Measurements from ENCODE around the gene COQ3.
A peak's percentile ranks its signal among the peaks of the same experiment; 100 is the strongest.
"Not testable (repeated sequence)": the region's sequence is repeated elsewhere in the genome, so short reads cannot be mapped to it uniquely, and the experiment has no call there.

COQ3 gene

DNA sequence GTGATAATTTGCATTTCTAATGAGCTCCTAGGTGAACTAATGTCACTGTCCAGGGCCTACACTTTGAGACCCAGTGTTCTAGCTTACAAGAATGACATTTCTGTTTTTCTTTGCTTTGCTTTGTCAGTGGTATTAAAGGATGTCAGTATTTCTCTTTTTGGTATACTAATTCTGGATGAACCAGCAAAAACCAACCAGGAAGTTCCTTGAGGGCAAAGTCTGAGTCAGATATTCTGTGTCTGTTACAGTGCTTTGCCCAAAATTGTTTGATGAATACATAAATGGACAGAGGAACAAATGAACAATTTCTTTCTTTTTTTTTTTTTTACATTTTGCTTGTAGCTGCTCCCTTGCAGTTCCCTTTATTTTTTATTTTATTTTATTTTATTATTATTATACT, 15.4 kb downstream of the COQ3 start:
- no peak for DNase-seq

GRCh38 chr6:99369533-99369932, 24.5 kb downstream of the COQ3 start:
- no peak for DNase-seq

DNA sequence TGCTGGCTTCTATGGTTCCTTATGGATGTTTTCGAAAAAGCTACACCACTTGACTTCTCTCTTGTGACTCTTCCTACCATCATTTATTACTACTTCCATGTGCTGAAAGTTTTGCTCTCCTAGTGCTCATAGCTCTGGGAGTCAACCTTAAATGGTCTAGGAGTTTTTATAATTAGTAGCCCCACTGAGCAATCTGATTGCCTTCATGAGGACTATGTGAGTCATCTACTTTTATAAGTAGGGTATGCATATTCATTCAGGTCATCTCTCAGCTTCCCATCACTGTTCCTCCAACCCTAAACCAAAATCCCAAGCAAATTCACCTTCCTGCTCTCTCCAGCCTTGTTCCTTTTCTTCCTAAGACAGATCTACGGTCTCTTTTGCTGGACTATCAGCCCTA, 27.1 kb downstream of the COQ3 start:
- DNase-seq = no peak

DNA sequence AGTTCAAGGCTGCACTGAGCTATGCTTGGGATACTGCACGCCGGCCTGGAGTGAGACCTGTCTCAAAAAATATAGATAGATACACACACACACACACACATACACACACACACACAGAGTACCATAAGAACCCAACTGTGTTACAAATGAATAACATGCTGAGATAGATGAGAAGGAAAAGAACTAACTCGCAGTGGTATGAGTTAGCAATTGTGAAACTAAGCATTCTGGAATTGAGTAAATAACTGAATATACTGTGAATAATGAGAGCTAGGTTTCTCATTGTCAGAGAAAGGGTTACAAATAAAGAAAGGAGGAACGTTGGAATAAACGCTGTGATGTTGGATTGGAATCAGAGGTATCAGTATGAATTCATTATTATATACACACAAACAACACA, 30.0 kb downstream of the COQ3 start:
- no peak for DNase-seq

- no peak for DNase-seq
Measured at GRCh38 chr6:99362678-99363268, 31.2 kb downstream of the COQ3 start.

DNA sequence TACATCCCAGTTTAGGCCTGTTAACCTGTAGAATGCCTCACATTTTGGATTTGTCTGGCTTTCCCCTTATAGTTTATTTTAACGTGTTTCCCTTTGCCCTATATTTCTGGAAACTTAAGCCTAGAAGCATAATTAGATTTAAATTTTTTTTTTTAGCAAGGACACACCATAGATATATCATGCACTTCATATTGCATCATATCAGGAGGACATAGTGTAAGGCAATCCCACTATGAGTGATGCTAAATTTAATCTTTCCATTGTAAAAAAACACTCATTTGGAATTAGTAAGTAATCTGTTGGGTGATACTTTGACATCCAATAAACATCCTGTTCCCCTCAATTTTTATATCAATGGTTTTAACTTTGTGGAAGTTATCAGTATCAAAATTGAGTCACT, 34.2 kb downstream of the COQ3 start:
- no peak for DNase-seq

- DNase-seq = no peak
Measured at GRCh38 chr6:99356641-99357040, 37.4 kb downstream of the COQ3 start.

DNA sequence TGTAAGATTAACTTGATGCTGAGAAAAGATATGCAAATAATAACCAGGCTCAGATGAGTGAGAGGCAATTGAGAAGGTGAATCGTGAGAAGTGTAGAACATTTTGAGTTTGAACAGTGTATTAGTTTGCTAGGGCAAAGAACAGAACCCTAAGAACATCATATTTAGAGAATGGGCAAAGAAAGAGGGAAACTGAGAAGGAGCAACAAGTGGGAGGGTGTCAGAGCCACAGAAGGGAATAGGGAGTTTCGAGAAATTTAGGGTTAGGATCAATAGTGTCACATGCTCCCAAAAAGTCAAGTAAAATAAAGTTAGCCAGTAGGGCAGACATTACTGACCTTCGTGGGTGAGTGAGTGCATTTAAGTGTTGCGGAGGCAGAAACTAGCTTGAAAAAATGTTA, 39.0 kb downstream of the COQ3 start:
- DNase-seq = no peak

- no peak for DNase-seq
Measured at GRCh38 chr6:99353126-99353525, 40.9 kb downstream of the COQ3 start.

DNA sequence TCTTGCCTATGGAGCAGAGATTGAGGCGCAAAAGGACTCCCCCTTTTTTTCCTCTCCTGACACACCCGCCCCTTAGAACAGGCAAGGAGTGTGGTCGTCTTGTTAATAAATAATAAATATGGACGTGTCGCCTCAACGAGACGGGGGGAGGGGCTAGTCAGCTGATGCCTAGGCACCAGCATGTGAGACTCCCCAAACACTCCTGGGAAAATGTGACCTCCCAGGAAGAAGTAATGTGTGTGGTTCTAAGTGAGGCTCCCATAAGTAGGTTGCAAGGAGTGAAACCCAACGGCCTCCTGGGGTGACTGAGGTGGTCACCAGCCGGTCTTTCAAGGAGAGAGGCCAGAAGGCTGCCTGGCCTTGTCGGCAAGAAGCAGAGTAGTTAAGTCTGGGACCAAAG, 43.4 kb downstream of the COQ3 start:
- DNase-seq = no peak

DNA sequence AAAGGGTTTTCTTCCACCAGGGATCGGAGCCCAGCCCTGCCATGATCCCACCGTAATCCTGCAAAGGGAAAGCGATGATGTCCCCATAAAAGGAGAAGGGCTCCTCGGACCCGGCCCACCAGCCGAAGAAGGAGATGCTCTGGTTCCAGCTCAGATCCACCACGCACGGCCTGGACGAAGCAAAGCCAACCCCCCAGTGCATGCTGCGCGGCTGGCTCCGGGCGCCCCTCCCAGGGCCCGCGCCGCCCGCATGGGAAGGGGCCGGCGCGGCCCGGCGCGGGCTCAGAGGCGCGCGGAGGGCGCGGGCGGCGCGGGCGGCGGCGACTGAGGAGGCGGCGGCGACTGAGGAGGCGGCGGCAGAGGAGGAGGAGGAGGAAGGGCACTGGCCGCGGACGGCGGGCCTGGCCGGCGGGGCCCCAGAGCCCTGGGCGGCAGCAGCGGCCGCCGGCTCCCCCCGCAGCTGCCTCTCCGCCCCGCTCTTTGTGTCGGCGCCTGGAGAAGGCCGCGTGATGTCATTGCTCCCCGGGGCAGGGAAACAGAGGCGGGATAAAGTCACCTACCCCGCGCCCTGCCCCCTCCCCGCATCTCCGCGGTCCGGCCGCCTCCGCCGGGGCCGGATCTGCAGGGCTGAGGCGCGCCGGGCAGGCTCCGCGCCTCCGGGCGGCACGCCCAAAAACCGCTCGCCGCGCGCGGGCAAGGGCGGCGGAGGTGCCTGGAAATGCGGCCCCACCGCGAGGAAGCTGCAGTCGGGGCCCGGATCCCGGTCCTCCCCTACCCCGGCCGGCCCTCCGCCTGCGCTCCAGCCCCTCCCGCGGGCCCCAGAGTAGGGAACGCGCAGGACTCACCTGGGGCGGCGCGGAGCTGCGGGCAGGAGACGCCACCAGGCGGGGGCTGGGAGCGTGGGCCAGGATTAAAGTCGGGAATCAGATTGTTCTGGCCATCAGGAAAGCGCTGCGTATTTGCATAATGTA, 44.5 kb downstream of the COQ3 start, which contains the start of gene FAXC:
Gene FAXC (minus strand): TSS at position 504 of the 971 bp plus-strand sequence. CDS start 302 bp downstream, at position 202.
- DNase-seq = peak; percentile 53

DNA sequence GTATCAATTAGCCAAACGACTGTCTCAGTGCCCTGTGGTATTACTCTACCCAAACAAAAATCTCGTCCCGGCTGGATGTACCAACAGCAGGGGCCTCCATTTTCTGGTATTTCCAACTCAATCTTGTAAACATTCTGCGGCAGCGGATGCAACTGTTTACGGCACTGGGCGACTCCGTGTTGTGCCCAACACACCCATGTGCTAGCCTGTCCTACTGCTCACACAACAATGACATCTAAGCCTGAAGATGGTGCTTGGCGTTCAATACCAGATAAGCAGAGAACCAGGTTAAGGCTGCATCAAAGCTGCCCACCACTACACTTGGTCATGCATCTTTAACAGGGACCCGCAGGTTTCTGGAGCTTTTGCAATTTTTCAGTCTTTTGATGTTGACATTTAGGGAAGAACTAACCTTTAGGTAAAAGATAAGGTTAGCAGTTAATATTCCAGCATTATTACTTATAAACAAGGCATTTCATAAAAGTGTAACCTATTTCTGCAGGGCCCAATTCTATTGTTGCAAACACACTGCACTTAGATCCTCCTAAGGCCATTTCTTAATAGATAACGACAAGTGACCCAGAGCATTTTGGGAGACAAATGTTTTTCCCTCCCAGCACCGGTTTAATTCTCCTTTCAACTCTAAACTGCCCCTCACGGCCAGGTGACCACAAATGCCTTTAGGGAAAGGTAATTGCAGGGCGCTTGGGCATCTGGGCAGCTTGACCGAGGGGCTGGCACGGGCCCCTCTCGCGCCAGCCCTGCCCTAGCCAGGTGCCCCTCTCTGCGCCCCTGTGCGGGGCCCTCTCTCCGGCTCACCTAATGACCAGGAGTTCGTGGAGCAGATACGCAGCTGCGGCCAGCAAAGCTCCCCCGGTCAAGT, 45.5 kb downstream of the COQ3 start:
- no peak for DNase-seq

- no peak for DNase-seq
Measured at GRCh38 chr6:99347804-99348203, 46.2 kb downstream of the COQ3 start.

DNA sequence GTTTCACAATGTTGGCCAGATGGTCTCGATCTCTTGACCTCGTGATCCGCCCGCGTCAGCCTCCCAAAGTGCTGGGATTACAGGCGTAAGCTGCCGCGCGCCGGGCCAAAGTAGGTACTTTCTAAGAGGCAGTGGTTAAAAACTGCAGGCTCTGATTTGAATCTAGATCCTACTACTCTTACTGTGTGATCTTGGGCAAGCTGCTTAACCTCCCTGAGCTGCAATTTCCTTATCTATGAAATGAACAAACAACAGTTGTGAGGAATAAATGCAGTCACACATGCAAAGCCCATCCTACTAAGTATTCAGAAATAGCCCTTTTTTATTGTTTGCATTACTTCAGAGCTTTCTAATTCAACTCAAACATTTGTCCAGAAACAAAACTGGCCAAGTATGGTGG, 47.4 kb downstream of the COQ3 start:
- no peak for DNase-seq

GRCh38 chr6:99345164-99345563, 48.8 kb downstream of the COQ3 start:
- no peak for DNase-seq

DNA sequence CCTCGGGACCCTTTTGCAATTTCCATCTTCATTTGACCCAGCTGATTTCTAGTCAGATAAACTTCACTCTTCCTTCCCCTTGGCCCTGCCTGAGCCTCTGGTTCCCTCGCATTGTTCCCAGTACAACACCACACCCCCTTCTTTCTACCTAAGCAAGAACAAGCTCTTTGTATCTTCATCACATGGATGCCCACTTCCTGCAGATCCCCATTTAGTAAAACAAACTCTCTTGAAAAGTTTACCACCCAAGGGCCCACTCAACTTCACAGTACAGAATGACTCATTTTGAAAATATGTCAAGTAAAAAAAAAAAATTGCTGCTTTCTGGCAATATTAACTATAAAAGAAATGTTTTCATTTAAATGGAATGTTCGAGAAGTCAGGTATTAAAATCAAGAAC, 49.7 kb downstream of the COQ3 start:
- no peak for DNase-seq

GRCh38 chr6:99341862-99342455, 52.0 kb downstream of the COQ3 start:
- no peak for DNase-seq

DNA sequence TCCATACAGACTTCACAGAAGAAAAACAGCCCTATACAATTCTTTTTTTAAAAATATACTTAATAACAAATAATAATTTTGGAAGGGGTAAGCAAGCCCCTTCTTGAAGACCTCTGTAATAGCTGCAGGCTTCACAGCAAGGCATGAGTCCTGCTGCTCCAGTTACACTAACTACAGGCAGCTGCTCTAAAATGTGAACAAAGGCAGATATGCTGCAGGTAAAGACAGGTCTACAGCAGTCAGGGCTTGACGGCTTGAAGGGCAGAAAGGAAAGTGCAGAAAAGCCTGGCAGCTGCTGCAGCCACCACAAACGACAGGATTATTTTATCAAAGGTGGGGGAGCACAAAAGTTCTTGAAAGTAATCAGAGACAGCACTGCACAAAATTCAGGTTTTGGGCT, 55.8 kb downstream of the COQ3 start:
- no peak for DNase-seq

DNA sequence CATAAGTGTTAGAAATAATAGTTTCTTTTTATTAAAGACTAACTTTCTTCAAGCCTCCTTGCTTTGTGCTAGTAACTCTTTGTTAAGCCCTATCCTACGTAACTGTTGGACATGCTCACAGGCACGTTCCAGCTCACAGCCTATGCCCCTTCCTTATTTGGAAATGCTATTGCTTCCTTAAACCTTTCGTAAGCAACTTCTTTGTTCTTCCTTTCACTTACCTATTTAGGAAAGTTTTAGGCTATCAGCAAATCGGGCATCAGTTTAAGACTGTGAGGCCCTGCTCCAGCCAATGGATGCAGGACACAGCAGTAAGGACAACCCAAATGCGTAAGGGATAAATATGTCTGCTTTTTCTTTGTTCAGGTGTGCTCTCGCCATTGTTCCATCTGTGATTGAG, 58.7 kb downstream of the COQ3 start:
- DNase-seq = not testable (repeated sequence)

DNA sequence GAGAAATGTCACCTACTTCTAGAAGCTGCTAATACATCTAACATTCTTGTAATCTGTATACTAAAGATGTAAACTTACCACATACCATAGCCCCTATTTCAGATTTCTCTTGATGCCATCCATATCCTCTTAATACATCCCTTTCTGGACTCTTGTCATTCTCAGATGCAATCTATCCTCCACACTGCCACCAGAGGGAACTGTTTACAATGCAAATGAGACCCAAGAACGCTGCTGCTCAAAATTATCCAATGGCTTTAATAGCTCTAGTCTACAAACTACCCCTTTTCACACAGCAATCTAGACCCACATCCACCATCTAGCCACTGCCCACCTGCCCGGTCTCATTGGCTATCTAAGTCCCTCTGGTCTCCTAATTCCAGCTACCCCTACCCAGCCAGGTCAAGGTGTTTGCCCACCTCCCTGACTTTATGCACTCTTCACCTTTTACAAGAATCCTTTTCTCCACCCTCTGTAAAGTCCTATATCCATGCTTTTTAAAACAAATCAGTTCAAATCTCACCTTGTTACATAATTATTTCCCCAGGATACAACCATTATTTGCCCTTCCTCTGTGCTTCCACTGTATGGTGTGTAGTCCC, 59.4 kb downstream of the COQ3 start:
- peak; percentile 19 for DNase-seq

- no peak for DNase-seq
Measured at GRCh38 chr6:99333068-99333467, 60.9 kb downstream of the COQ3 start.

GRCh38 chr6:99331531-99331930, 62.5 kb downstream of the COQ3 start:
- no peak for DNase-seq
